Smooth muscle cell of the brain vasculature (primary cell): ENCODE results near the gene ZDHHC18.
"Not testable (repeated sequence)": the region's sequence is repeated elsewhere in the genome, so short reads cannot be mapped to it uniquely, and the experiment has no call there.

Experiments used
- DNase-seq: peaks from one replicate; pipeline ENCODE4 v3.0.0-alpha.2; 2012; ENCODE audit warnings: low read depth, low spot score

The ZDHHC18 gene

DNA sequence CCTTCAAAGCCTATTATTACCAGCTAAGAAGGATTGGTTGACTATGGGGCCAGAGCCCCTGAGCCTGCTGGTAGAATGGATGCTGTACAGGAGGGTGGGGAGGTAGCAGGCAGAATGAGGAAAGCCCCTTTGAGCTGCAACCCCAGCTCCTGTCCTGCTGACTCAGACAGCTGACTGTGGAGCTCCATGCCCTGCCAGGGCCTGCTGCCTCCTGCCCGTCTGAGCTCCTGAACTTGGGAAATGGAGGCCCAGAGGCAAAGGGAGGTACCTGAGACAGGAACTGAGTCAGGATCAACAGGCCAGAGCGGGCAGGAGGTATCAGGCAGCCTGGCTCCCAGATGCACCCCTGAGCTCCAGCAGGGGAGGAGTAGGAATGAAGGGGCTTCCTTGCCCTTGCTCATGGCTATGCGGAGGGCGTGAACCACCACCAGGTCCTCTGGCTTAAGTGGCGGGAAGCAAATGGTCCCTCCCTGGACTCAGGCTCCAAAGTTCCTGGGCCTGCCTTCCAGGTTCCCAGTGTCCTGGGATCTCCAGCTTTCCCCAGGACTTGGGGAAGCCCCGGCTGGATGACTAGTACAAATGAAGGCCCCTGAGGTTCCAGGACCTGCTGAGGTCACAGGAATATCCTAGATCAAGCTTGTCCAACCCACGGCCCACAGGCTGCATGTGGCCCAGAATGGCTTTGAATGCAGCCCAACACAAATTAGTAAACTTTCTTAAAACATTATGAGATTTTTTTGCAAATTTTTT lies 32.6 kb downstream of the ZDHHC18 start:
- no peak for DNase-seq

- no peak for DNase-seq
These were observed 34.8 kb downstream of the ZDHHC18 start for GRCh38 chr1:26861286-26861701.

GRCh38 chr1:26861889-26862378 lies 35.4 kb downstream of the ZDHHC18 start:
- DNase-seq, result no peak

DNA sequence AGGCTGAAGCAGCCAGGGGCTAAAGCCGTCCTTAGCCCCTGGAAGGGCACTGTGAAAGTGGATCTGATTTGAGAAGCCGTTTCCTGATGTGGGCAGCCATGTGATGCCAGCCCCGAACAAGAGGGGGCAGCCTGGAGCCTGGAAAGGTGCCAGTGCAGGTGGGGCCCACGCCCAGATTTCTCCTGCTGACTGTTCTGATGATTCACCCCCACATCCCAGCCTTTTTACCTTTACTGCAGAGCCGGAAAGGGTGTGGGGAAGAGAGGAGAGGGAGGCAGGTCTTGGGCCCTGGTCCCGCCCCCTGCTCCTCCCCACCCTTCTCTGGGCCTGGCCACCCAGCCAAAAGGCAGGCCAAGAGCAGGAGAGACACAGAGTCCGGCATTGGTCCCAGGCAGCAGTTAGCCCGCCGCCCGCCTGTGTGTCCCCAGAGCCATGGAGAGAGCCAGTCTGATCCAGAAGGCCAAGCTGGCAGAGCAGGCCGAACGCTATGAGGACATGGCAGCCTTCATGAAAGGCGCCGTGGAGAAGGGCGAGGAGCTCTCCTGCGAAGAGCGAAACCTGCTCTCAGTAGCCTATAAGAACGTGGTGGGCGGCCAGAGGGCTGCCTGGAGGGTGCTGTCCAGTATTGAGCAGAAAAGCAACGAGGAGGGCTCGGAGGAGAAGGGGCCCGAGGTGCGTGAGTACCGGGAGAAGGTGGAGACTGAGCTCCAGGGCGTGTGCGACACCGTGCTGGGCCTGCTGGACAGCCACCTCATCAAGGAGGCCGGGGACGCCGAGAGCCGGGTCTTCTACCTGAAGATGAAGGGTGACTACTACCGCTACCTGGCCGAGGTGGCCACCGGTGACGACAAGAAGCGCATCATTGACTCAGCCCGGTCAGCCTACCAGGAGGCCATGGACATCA lies 36.5 kb downstream of the ZDHHC18 start, which contains the start of gene SFN:
Gene SFN (plus strand): TSS at position 369 of the 904 bp plus-strand sequence. CDS start 64 bp downstream, at position 433.
- DNase-seq, result no peak

GRCh38 chr1:26863685-26864077 lies 37.2 kb downstream of the ZDHHC18 start:
- DNase-seq, result no peak

DNA sequence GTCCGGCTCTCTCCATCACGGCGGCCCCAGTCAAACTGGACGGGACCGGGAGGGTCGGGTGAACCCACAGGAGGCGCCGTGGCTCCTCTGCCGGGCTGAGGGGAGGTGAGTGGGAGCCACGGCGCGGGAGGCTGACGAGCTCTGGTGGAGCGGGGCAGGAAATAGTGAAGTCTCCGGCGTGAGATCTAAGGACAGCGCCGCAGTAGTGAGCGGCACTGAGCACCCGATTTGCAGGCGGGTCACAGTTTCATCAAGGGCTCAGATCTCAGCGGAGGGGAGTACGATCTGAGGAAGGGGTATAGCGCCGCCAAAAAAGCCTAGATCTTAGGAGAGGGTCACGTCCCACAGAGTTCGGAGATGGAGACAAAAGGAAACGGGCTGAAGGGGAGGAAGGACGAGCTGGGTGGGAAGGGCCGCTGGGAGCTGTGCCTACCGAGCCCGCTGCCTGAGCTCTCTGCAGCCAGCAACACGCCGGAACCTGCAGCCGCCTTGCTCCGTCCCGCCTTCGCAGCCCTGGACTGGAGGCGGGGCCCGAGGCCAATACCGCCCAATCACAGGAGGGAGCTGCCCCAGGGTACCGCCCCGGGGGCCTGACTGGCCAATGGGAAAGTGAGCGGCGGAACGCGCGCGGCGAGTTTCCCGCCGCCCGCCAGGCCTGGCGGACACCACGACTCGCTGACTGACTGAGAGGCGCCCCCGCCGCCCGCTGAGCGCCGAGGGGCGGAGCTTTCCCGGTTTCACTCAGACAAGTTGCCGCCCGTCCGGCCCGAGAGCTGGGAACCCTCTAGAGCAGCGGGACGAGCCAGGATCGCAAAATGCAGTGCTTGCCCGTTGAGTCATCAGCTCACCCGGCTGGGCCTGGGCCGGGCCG lies 38.4 kb downstream of the ZDHHC18 start:
- DNase-seq, result peak; percentile 97

DNA sequence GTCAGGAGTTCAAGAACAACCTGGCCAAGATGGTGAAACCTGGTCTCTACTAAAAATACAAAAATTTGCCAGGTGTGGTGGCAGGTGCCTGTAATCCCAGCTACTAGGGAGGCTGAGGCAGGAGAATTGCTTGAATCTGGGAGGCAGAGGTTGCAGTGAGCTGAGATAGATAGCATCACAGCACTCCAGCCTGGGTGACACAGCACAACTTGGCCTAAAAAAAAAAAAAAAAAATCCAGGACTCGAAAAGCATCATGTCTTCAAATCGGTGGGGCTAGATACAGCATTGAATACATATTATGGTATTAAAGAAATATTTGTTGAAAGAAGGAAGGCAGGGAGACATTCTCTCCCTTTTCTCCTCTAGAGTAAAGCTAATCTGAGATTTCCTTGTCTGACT lies 46.6 kb downstream of the ZDHHC18 start:
- DNase-seq, result not testable (repeated sequence)

DNA sequence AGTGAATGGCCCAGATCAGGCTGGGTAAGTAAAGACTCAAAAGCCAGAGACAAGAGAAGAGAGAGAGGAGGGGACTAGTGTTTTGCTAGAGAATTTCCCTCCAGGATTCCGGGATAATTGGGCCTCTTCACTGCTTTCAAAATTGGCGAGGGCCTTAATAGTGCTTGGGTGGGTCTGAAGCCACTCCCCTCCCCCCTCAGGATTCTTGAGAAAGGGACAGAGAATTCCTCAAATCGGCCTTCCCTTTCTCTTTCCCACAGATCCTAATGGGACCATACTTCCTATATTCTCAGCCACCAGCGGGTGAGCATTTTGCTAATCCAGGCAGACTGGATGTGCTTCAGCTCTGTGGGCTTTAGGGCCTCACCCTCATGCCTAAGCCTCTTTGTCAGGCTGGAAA lies 48.4 kb downstream of the ZDHHC18 start:
- no peak for DNase-seq

DNA sequence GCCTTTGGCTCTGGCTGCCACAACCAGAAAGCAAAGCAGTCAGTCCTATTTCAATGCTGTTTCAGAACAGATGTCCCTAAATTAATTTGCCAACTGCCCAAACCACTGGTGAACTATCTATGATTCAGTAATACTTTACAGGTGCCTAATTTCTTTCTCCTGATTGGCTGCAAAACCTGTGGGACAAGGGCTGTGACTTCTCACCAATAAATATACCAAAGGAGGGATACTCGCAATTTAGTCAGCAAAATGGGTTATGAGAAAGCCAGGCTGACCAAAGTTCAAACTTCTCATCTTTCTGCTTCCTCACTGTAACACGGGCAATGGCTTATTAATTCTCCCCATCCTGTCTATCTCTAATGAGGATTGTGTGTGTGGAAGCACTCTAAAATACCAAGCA lies 50.8 kb downstream of the ZDHHC18 start:
- no peak for DNase-seq

DNA sequence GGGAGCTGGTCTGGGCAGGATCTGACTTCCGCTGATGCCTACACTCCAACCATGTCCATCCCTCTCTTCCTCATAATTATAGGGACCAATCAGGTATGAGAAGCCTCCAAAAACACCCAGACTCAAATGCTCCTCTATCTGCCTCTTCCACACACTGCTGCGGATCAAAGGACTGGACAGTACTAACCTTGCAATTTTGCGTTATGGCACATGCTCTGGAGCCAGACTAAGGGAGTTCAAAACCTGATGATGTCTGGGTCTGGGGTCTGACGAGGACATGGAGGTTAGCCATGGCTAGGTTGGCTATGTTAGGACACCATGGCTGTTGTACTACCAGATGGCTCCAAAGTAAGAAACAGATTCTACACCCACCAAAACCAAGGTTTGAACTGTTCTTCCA lies 53.3 kb downstream of the ZDHHC18 start:
- DNase-seq, result no peak

DNA sequence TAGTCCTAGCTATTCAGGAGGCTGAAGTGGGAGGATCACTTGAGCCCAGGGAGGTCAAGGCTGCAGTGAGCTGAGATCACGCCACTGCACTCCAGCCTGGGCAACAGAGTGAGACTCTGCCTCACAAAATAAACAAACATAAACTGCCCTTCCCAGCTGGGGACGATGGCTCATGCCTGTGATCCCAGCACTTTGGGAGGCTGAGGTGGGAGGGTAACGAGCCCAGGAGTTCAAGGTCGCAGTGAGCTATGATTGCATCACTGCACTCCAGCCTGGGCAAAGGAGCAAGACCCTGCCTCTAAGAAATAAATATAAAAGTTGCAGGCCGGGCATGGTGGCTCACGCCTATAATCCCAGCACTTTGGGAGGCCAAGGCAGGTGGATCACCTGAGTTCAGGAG lies 55.1 kb downstream of the ZDHHC18 start:
- DNase-seq, result not testable (repeated sequence)

- no peak for DNase-seq
These were observed 56.4 kb downstream of the ZDHHC18 start for GRCh38 chr1:26882696-26883463.

DNA sequence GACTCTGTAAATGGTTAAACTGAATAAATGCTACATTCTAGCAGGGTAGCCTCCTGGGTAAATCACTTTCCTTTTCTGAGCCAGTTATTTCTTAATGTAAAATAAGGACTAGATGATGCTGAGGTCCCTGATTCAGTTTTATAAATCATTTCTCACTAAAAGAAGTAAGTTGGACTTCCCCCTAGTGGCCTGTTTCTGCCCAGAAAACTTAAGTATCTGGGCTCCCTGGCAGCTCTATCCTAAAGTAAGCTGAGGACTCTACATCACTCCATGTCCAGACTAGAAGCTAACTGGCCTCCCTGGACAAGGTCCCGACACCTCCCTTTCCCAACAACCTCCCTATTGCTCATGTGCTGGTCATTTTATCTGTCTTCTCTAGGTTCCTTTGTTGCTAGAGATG lies 60.6 kb downstream of the ZDHHC18 start:
- no peak for DNase-seq

DNA sequence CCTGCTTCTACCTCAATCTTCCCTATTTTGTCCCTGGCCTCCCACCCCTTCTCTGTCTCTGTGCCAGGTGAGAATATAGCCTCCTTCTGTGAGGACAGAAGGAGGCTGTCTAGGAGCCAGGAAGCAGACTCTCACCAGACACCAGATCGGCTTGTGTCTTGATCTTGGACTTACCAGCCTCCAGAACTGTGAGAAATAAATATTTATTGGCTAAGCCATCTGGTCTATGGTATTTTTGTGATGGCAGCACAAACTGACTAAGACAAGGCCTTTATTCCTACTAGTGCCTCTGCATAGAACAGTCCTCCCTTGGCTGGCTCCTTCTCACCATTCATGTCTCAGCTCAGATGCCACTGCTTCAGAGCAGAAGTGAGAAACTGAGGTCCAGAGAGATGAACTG lies 61.7 kb downstream of the ZDHHC18 start:
- no peak for DNase-seq

- DNase-seq, result peak; percentile 45
These were observed 63.3 kb downstream of the ZDHHC18 start, which contains the start of gene GPN2 for GRCh38 chr1:26889551-26890466. Gene GPN2 (minus strand): TSS chr1:26890283. CDS start chr1:26890096, 187 bp downstream.

- DNase-seq, result no peak
These were observed 63.9 kb downstream of the ZDHHC18 start for GRCh38 chr1:26890467-26890796.

GRCh38 chr1:26894263-26894662 lies 67.8 kb downstream of the ZDHHC18 start:
- DNase-seq, result no peak

DNA sequence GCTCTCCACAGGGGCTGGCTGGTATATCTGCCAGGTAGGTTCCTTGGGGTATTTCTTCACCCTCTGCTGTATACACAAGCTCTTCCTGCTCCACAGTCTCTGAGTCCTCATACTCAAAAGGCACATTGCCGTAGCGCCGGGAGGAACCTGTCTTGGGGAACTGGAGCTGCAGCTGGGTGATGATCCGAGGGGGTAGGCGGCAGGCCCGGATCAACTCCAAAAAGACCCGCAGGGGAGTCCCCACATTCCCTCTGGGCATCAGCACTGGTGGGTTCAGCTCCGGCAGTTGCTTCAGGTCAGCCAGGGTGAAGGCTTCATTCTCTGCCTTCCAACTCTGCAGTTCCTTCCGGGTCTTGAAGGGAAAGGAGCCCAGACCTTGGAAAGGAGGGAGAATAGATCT lies 70.9 kb downstream of the ZDHHC18 start:
- DNase-seq, result no peak

GRCh38 chr1:26900001-26900814 lies 73.7 kb downstream of the ZDHHC18 start, which contains the start of gene GPATCH3:
Gene GPATCH3 (minus strand): TSS chr1:26900467. CDS start chr1:26900442, 25 bp downstream.
- peak; percentile 85 for DNase-seq
